Measurements from ENCODE around the gene STK31. TPM values are rescaled to one million over a fixed set of nuclear protein-coding genes. Genes with fewer than 3 reads are reported as not detected.

STK31 gene
- total and polyA plus RNA-seq, 3 donors (not counting 1 experiment from before 2014, with no cell fraction given): under 0.01 TPM; not detected in 2

Other genes with a start within 250 kb of the STK31 start
- 10 to 100 TPM in 1 of 2 donors, 1 to 10 TPM in 1; 5.0 to 14.4 TPM for gene IGF2BP3, start 239.7 kb upstream of the STK31 start, total RNA-seq
- 12.4 TPM for gene IGF2BP3, start 239.7 kb upstream of the STK31 start, polyA plus RNA-seq
- gene TRA2A, start 178.2 kb upstream of the STK31 start, total RNA-seq: 10 to 100 TPM; 25.5 to 95.2 TPM
- 34.6 TPM for gene TRA2A, start 178.2 kb upstream of the STK31 start, polyA plus RNA-seq
- 10 to 100 TPM in 1 of 2 donors, 1 to 10 TPM in 1; 6.8 to 21.7 TPM for gene CCDC126, start 112.8 kb upstream of the STK31 start, total RNA-seq
- 4.2 TPM for gene CCDC126, start 112.8 kb upstream of the STK31 start, polyA plus RNA-seq
- gene FAM221A, start 30.0 kb upstream of the STK31 start, total RNA-seq: 1 to 10 TPM in 1 of 2 donors, under 1 TPM in 1; 0.26 to 1.2 TPM
- gene FAM221A, start 30.0 kb upstream of the STK31 start, polyA plus RNA-seq: 0.44 TPM

All from mammary epithelial cell (primary cell).